H9 (cell line): ENCODE data around the gene ANO2. TPM values are rescaled to one million over a fixed set of nuclear protein-coding genes. Genes with fewer than 3 reads are reported as not detected.
A peak's percentile ranks its signal among the peaks of the same experiment; 100 is the strongest.

ENCODE experiments used
- DNase-seq: peaks from one replicate; pipeline ENCODE4 v3.0.0-alpha.2; 2017
- H2AFZ ChIP-seq: one replicate; pipeline ENCODE4 v1.6.1; 2013; ENCODE audit warnings: mild to moderate bottlenecking, low read length, control low read depth, moderate library complexity
- H2AK5ac ChIP-seq: 2 replicates; pipeline ENCODE4 v1.6.1; 2013; ENCODE audit warnings: low read length, control low read depth, mixed read lengths; ENCODE audit not compliant: insufficient read length
- H2BK120ac ChIP-seq: one replicate; pipeline ENCODE4 v1.6.1; 2013; ENCODE audit warnings: low read depth, mild to moderate bottlenecking, low read length, control low read depth, inconsistent platforms; ENCODE audit not compliant: poor library complexity, severe bottlenecking
- H2BK12ac ChIP-seq: 2 replicates; pipeline ENCODE4 v1.6.1; 2013; ENCODE audit warnings: low read length, control low read depth, mixed read lengths, low read depth; ENCODE audit not compliant: insufficient read length
- H2BK15ac ChIP-seq: 2 replicates; pipeline ENCODE4 v1.6.1; 2013; ENCODE audit warnings: low read depth, low read length, control low read depth
- H2BK20ac ChIP-seq: one replicate; pipeline ENCODE4 v1.6.1; 2013; ENCODE audit warnings: low read depth, mild to moderate bottlenecking, low read length, control low read depth, inconsistent platforms; ENCODE audit not compliant: poor library complexity, severe bottlenecking
- H2BK5ac ChIP-seq: 2 replicates; pipeline ENCODE4 v1.6.1; 2013; ENCODE audit warnings: low read length, control low read depth, mixed read lengths; ENCODE audit not compliant: insufficient read length
- H3K14ac ChIP-seq: 2 replicates; pipeline ENCODE4 v1.6.1; 2013; ENCODE audit warnings: low read length, control low read depth; ENCODE audit not compliant: insufficient read depth
- H3K18ac ChIP-seq: 2 replicates; pipeline ENCODE4 v1.6.1; 2013; ENCODE audit warnings: low read depth, mild to moderate bottlenecking, mixed read lengths, low read length, control low read depth; ENCODE audit not compliant: insufficient read length
- H3K23ac ChIP-seq: 2 replicates; pipeline ENCODE4 v1.6.1; 2013; ENCODE audit warnings: low read length, control low read depth, mixed read lengths, low read depth; ENCODE audit not compliant: insufficient read length
- H3K23me2 ChIP-seq: 2 replicates; pipeline ENCODE4 v1.6.1; 2013; ENCODE audit warnings: low read depth, mild to moderate bottlenecking, mixed read lengths, low read length, control low read depth; ENCODE audit not compliant: insufficient read length, poor library complexity, severe bottlenecking
- H3K27ac ChIP-seq: 2 replicates; pipeline ENCODE4 v1.5.1; 2013; ENCODE audit warnings: low read length, control low read depth, mixed read lengths, low read depth; ENCODE audit not compliant: insufficient read length
- H3K27me3 ChIP-seq: 2 replicates; pipeline ENCODE4 v1.6.1; 2013; ENCODE audit warnings: low read length, control low read depth, inconsistent platforms; ENCODE audit not compliant: insufficient read depth
- H3K4ac ChIP-seq: 2 replicates; pipeline ENCODE4 v1.6.1; 2013; ENCODE audit warnings: low read depth, mild to moderate bottlenecking, control low read depth, inconsistent platforms, low read length, moderate library complexity
- H3K4me1 ChIP-seq: 2 replicates; pipeline ENCODE4 v1.6.1; 2013; ENCODE audit warnings: low read length, control low read depth, inconsistent platforms; ENCODE audit not compliant: insufficient read depth
- H3K4me2 ChIP-seq: 2 replicates; pipeline ENCODE4 v1.6.1; 2013; ENCODE audit warnings: low read length, control low read depth, mixed read lengths; ENCODE audit not compliant: insufficient read length, insufficient read depth
- H3K56ac ChIP-seq: 2 replicates; pipeline ENCODE4 v1.6.1; 2013; ENCODE audit warnings: low read depth, mild to moderate bottlenecking, mixed read lengths, low read length, control low read depth; ENCODE audit not compliant: insufficient read length
- H3K79me1 ChIP-seq: 2 replicates; pipeline ENCODE4 v1.6.1; 2013; ENCODE audit warnings: low read depth, mild to moderate bottlenecking, moderate library complexity, low read length, control low read depth, inconsistent platforms; ENCODE audit not compliant: insufficient read depth, poor library complexity, severe bottlenecking
- H3K79me2 ChIP-seq: 2 replicates; pipeline ENCODE4 v1.6.1; 2013; ENCODE audit warnings: low read length, control low read depth, inconsistent platforms; ENCODE audit not compliant: insufficient read depth
- H3K9ac ChIP-seq: 2 replicates; pipeline ENCODE4 v1.6.1; 2013; ENCODE audit warnings: low read length, control low read depth, mixed read lengths; ENCODE audit not compliant: insufficient read length; ENCODE audit errors: extremely low read depth
- H3K9me3 ChIP-seq: one replicate; pipeline ENCODE4 v1.6.1; 2013; ENCODE audit warnings: low read depth, low read length, inconsistent platforms; ENCODE audit not compliant: control insufficient read depth
- H3T11ph ChIP-seq: one replicate; pipeline ENCODE4 v1.6.1; 2013; ENCODE audit warnings: mild to moderate bottlenecking, low read length, control low read depth, inconsistent platforms
- H4K20me1 ChIP-seq: one replicate; pipeline ENCODE4 v1.6.1; 2013; ENCODE audit not compliant: control insufficient read depth, insufficient read length, insufficient read depth
- H4K5ac ChIP-seq: 2 replicates; pipeline ENCODE4 v1.6.1; 2013; ENCODE audit warnings: low read depth, mild to moderate bottlenecking, mixed read lengths, low read length, control low read depth; ENCODE audit not compliant: insufficient read length
- H4K8ac ChIP-seq: replicated peaks from 2 replicates; pipeline ENCODE4 v1.6.1; 2013; ENCODE audit warnings: low read length, control low read depth, mixed read lengths, low read depth; ENCODE audit not compliant: insufficient read length
- H4K91ac ChIP-seq: 2 replicates; pipeline ENCODE4 v1.6.1; 2013; ENCODE audit warnings: low read depth, mild to moderate bottlenecking, moderate library complexity, mixed read lengths, low read length, control low read depth; ENCODE audit not compliant: insufficient read length
- H3K27ac Mint-ChIP-seq, 3 experiments: 2 replicates in 2 of 3; 3 replicates in 1 of 3; pipeline ENCODE4 v1.8.0; 2020 to 2021; ENCODE audit warnings: mixed read lengths in 3 of 3, mild to moderate bottlenecking in 1 of 3, moderate library complexity in 1 of 3
- H3K27me3 Mint-ChIP-seq: 2 replicates; pipeline ENCODE4 v1.8.0; 2021; ENCODE audit warnings: low read depth, mild to moderate bottlenecking, moderate library complexity, mixed read lengths
- H3K36me3 Mint-ChIP-seq, 3 experiments: 2 replicates in 2 of 3; 3 replicates in 1 of 3; pipeline ENCODE4 v1.8.0; 2020 to 2021; ENCODE audit warnings: low read depth in 3 of 3, mixed read lengths in 3 of 3; ENCODE audit not compliant: insufficient read depth in 1 of 3
- H3K4me1 Mint-ChIP-seq, 2 experiments: 2 replicates each; pipeline ENCODE4 v1.8.0; 2020; ENCODE audit warnings: mixed read lengths in 2 of 2
- H3K4me3 Mint-ChIP-seq, 2 experiments: 2 replicates in 1 of 2; 3 replicates in 1 of 2; pipeline ENCODE4 v1.8.0; 2020 to 2021; ENCODE audit warnings: mild to moderate bottlenecking in 2 of 2, mixed read lengths in 2 of 2, moderate library complexity in 1 of 2
- H3K9me3 Mint-ChIP-seq, 2 experiments: 2 replicates in 1 of 2; 3 replicates in 1 of 2; pipeline ENCODE4 v1.8.0; 2020; ENCODE audit warnings: mild to moderate bottlenecking in 2 of 2, mixed read lengths in 2 of 2, moderate library complexity in 1 of 2
- CTCF ChIP-seq: fragments of 200-600 bp; sonication (generic); conservative IDR thresholded peaks from 3 replicates; pipeline ENCODE4 v1.8.0; 2021; ENCODE audit warnings: antibody characterized with exemption, mild to moderate bottlenecking
- WGBS: extraction: QIAGEN DNeasy Blood & Tissue Kit; methylation state at CpG from one replicate; pipeline ENCODE4 v1.1.7; 2013; ENCODE audit warnings: missing lambda C conversion rate, low lambda C conversion rate, mixed read lengths; ENCODE audit not compliant: insufficient read length; ENCODE audit errors: extremely low coverage; 5-methylcytosine and 5-hydroxymethylcytosine counted together
- total RNA-seq: library from RNA; stranded (reverse); gene quantifications from 2 replicates; pipeline ENCODE4 v1.2.1, GENCODE V29; 2021

The ANO2 gene
- total RNA-seq, 1 experiment from 2014 or later: 3.8 TPM

GRCh38 chr12:5960783-5961182, 15.7 kb upstream of the ANO2 start:
- Histone ChIP-seq H2BK20ac (no peak overlapping the region), H2AFZ (no peak overlapping the region), H3K4ac (no peak overlapping the region), H3K18ac (no peak overlapping the region), H3K14ac (no peak overlapping the region), H4K20me1 (no peaks in the 10 kb centered on the region), H2BK5ac (no peak overlapping the region), H3K23me2 (no peaks in the 10 kb centered on the region), H3K4me1 (peaks cover 12% of the 10 kb centered on the region; the same call in 1 of the 2 replicates), H4K5ac (no peak overlapping the region), H2BK120ac (no peak overlapping the region), H3K9ac (no peak overlapping the region), H2AK5ac (no peak overlapping the region), H3K79me2 (no peaks in the 10 kb centered on the region), H3T11ph (no peak overlapping the region), H3K23ac (no peak overlapping the region), H3K56ac (no peak overlapping the region), H4K91ac (no peak overlapping the region), H3K4me2 (no peak overlapping the region), H3K27me3 (no peaks in the 10 kb centered on the region), H4K8ac (no peak overlapping the region), H3K9me3 (no peaks in the 10 kb centered on the region), H3K27ac (no peak overlapping the region), H3K79me1 (no peaks in the 10 kb centered on the region), H2BK15ac (no peak overlapping the region), H2BK12ac (no peak overlapping the region)
- peak; percentile 69 for DNase-seq
- no peak for TF ChIP-seq CTCF
- H3K9me3 Mint-ChIP-seq: no peaks in the 10 kb centered on the region; a peak in 1 of 5 replicates
- H3K27ac Mint-ChIP-seq: no peak overlapping the region
- no CpG with 5 or more reads among the region's 4 CpGs for WGBS
- no peak overlapping the region for H3K4me3 Mint-ChIP-seq
- no peaks in the 10 kb centered on the region; a peak in 1 of 7 replicates for H3K36me3 Mint-ChIP-seq
- H3K27me3 Mint-ChIP-seq: peaks cover 15% of the 10 kb centered on the region
- H3K4me1 Mint-ChIP-seq: peaks cover 22 to 24% of the 10 kb centered on the region in 2 experiments
